ENCODE data around the gene SDK2.

The SDK2 gene

DNA sequence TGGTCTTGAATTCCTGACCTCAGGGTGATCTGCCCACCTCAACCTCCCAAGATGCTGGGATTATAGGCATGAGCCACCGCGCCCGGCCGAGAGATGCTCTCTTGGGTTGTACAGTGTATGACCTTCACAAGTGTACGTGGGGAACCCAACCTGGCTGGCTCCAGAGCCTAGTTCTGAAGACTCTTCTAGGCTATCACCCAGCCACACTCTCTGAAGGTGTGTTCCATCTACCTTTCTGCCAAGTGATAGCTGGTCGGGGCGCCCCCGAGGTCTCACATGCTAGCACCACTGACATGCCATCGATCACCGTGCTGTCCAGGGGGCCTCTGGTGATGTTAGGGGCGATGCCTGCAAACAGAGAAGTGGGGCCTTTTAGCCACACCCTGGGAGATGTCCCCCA lies 210.7 kb downstream of the SDK2 start:
- no peak overlapping the region for H3K4me2 ChIP-seq (ENCODE audit: low read depth, low read length)
- no peaks in the 10 kb centered on the region for H3K79me2 ChIP-seq (ENCODE audit: low read length)
- no peak overlapping the region for H3K4me3 ChIP-seq (ENCODE audit: low read length)
- H3K27ac ChIP-seq (ENCODE audit: low read length) = no peak overlapping the region
- no peak for TF ChIP-seq EZH2 (optimal IDR thresholded peaks at IDR 0.05; ENCODE audit: low read depth, low read length)
- TF ChIP-seq EZH2phosphoT487 (IDR thresholded peaks at IDR 0.05; ENCODE audit: low read length) = no peak
- TF ChIP-seq, protein P1, sequence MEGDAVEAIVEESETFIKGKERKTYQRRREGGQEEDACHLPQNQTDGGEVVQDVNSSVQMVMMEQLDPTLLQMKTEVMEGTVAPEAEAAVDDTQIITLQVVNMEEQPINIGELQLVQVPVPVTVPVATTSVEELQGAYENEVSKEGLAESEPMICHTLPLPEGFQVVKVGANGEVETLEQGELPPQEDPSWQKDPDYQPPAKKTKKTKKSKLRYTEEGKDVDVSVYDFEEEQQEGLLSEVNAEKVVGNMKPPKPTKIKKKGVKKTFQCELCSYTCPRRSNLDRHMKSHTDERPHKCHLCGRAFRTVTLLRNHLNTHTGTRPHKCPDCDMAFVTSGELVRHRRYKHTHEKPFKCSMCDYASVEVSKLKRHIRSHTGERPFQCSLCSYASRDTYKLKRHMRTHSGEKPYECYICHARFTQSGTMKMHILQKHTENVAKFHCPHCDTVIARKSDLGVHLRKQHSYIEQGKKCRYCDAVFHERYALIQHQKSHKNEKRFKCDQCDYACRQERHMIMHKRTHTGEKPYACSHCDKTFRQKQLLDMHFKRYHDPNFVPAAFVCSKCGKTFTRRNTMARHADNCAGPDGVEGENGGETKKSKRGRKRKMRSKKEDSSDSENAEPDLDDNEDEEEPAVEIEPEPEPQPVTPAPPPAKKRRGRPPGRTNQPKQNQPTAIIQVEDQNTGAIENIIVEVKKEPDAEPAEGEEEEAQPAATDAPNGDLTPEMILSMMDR (IDR thresholded peaks at IDR 0.05; ENCODE audit: low read length) = no peak
- H3K27me3 ChIP-seq (replicated peaks; ENCODE audit: insufficient read depth, low read length) = peaks cover 87% of the 10 kb centered on the region
- H3K4me1 ChIP-seq (ENCODE audit: low read length) = no peaks in the 10 kb centered on the region
- DNase-seq = no peak
- H3K9me2 ChIP-seq (replicated peaks; ENCODE audit: insufficient read depth, low read length) = no peaks in the 10 kb centered on the region
- H3K36me3 ChIP-seq (replicated peaks; ENCODE audit: insufficient read depth, low read length) = no peaks in the 10 kb centered on the region
- H2AFZ ChIP-seq (ENCODE audit: low read length) = no peak overlapping the region
- no peaks in the 10 kb centered on the region for H3K9me3 ChIP-seq (replicated peaks; ENCODE audit: insufficient read depth, low read length)
- no peaks in the 10 kb centered on the region for H4K20me1 ChIP-seq (ENCODE audit: insufficient read depth, low read length)
- H3K9ac ChIP-seq (ENCODE audit: low read length) = no peak overlapping the region
- no peaks in the 10 kb centered on the region for H3F3A ChIP-seq (ENCODE audit: insufficient read depth, low read length)

DNA sequence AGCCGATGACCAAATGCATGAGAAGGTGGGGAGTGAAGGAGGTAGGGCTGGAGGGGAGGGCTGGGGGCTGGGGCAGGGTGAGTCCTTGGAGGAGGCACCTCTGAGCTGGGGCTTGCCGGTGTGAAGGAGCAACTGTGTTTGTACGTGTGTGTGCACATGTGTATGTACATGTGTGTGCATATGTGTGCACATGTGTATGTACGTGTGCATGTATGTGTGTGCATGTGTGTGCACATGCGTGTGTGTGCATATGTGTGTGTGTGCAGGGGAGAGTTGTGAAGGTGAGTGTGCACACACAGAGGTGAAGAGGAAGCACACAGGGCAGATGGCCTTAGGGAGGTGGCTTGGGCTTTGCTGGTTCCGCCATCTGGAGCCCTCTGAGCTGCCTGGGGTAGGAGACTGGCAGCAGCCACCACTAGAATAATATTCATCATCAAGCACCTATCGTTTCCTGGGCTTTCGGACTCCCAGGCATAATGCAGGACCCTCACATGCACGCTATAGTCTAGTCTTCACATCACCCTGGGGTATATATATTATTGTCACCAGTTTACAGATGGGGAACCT lies 211.5 kb downstream of the SDK2 start:
- no peaks in the 10 kb centered on the region for H3F3A ChIP-seq (ENCODE audit: insufficient read depth, low read length)
- H3K79me2 ChIP-seq (ENCODE audit: low read length) = no peaks in the 10 kb centered on the region
- H3K27ac ChIP-seq (ENCODE audit: low read length) = no peak overlapping the region
- no peak for DNase-seq
- no peaks in the 10 kb centered on the region for H3K36me3 ChIP-seq (replicated peaks; ENCODE audit: insufficient read depth, low read length)
- H3K9me2 ChIP-seq (replicated peaks; ENCODE audit: insufficient read depth, low read length) = no peaks in the 10 kb centered on the region
- TF ChIP-seq, protein P1 (IDR thresholded peaks at IDR 0.05; ENCODE audit: low read length) = no peak
- TF ChIP-seq EZH2phosphoT487 (IDR thresholded peaks at IDR 0.05; ENCODE audit: low read length) (no peak), EZH2 (optimal IDR thresholded peaks at IDR 0.05; ENCODE audit: low read depth, low read length) (no peak)
- no peak overlapping the region for H3K4me2 ChIP-seq (ENCODE audit: low read depth, low read length)
- H3K4me3 ChIP-seq (ENCODE audit: low read length) = no peak overlapping the region
- H2AFZ ChIP-seq (ENCODE audit: low read length) = no peak overlapping the region
- peaks cover 87% of the 10 kb centered on the region for H3K27me3 ChIP-seq (replicated peaks; ENCODE audit: insufficient read depth, low read length)
- no peaks in the 10 kb centered on the region for H3K4me1 ChIP-seq (ENCODE audit: low read length)
- no peaks in the 10 kb centered on the region for H4K20me1 ChIP-seq (ENCODE audit: insufficient read depth, low read length)
- no peak overlapping the region for H3K9ac ChIP-seq (ENCODE audit: low read length)
- no peaks in the 10 kb centered on the region for H3K9me3 ChIP-seq (replicated peaks; ENCODE audit: insufficient read depth, low read length)

DNA sequence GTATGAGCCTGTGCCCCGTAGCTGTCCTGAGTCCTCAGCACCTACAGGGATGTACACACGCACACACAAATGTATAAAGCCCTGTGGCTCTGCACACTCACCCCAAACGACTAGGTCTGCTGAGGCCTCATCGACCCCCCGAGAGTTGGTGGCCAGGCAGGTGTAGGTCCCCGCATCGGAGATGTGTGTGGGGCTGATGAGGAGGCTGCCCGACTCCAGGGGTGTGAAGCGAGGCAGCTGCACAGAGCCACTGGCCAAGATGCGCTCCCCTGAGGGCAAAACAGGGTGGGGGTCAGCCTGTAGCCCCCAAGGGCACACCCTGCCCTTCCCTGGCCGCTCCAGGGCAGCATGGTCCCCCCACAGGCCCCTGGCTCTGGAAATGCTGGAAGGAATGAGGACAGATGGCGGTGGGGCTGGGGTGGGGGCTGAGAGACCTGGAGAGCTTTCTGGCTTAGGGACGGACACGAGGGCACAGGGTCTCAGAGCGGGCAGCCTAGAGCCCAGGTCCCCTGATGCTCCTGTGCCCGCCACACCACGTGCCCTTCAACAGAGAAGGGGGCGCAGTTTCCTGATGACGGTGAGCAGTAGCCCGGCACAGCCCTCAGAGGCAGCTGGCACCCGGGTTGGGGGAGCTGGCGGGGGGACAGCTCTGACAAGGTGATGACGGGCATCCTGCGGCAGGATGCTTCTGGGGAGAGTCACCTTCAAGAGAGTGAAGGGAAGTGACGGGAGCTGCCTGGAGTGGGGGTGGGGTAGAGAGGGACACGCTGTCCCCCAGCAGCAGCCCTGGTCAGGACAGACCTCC lies 212.6 kb downstream of the SDK2 start:
- H2AFZ ChIP-seq (ENCODE audit: low read length) = no peak overlapping the region
- H3K9me2 ChIP-seq (replicated peaks; ENCODE audit: insufficient read depth, low read length) = no peaks in the 10 kb centered on the region
- TF ChIP-seq EZH2 (optimal IDR thresholded peaks at IDR 0.05; ENCODE audit: low read depth, low read length) (no peak), EZH2phosphoT487 (IDR thresholded peaks at IDR 0.05; ENCODE audit: low read length) (no peak)
- TF ChIP-seq, protein P1 (IDR thresholded peaks at IDR 0.05; ENCODE audit: low read length) = no peak
- H3K9ac ChIP-seq (ENCODE audit: low read length) = no peak overlapping the region
- H4K20me1 ChIP-seq (ENCODE audit: insufficient read depth, low read length) = no peaks in the 10 kb centered on the region
- H3K36me3 ChIP-seq (replicated peaks; ENCODE audit: insufficient read depth, low read length) = no peaks in the 10 kb centered on the region
- H3F3A ChIP-seq (ENCODE audit: insufficient read depth, low read length) = no peaks in the 10 kb centered on the region
- H3K4me3 ChIP-seq (ENCODE audit: low read length) = no peak overlapping the region
- H3K4me1 ChIP-seq (ENCODE audit: low read length) = no peaks in the 10 kb centered on the region
- no peak for DNase-seq
- 0 out of 2 replicates have a peak overlapping the region, but pooled peaks have one; percentile 10 for H3K4me2 ChIP-seq (ENCODE audit: low read depth, low read length)
- no peak overlapping the region for H3K27ac ChIP-seq (ENCODE audit: low read length)
- peaks cover 86% of the 10 kb centered on the region for H3K27me3 ChIP-seq (replicated peaks; ENCODE audit: insufficient read depth, low read length)
- H3K9me3 ChIP-seq (replicated peaks; ENCODE audit: insufficient read depth, low read length) = no peaks in the 10 kb centered on the region
- no peaks in the 10 kb centered on the region for H3K79me2 ChIP-seq (ENCODE audit: low read length)

All from MM.1S (cell line).